HG03196 (cell line): ENCODE results near the gene CBL.
"Not testable (repeated sequence)": the region's sequence is repeated elsewhere in the genome, so short reads cannot be mapped to it uniquely, and the experiment has no call there.

ENCODE experiments used
- ATAC-seq: cut with Tn5 transposase; IDR thresholded peaks from one replicate; pipeline ENCODE4 v1.9.1; 2021; ENCODE audit not compliant: unreplicated experiment

CBL gene

GRCh38 chr11:119184399-119184798, 21.7 kb upstream of the CBL start:
- not testable (repeated sequence) for ATAC-seq

DNA sequence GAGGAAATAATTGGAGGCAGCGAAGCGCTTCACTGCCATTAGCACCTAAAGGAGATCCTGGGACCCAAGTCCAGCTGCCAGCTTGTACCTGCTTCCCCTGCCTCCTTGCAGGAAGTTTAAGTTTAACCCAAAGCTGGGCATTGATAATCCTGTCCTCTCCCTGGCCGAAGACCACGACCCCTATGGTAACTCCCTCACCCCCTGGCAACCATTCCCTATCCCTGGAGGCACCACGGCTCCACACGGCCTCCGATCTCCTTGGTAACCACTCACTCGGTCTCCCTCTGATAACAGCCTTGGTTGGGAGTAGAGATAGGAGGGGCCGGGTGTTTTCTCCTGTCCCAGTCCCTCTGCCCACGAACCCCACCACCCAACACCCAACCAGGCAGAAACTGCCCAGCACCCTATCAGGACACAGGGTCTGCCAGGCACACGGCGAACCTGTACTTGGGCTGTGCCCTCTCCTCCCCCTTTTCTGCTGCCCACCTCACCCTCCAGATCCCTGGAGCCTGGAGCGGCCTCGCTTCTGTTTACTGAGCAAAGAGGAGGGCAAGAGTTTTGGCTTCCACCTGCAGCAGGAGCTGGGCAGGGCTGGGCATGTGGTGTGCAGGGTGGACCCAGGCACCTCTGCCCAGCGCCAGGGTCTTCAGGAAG, 20.0 kb upstream of the CBL start:
- no peak for ATAC-seq

DNA sequence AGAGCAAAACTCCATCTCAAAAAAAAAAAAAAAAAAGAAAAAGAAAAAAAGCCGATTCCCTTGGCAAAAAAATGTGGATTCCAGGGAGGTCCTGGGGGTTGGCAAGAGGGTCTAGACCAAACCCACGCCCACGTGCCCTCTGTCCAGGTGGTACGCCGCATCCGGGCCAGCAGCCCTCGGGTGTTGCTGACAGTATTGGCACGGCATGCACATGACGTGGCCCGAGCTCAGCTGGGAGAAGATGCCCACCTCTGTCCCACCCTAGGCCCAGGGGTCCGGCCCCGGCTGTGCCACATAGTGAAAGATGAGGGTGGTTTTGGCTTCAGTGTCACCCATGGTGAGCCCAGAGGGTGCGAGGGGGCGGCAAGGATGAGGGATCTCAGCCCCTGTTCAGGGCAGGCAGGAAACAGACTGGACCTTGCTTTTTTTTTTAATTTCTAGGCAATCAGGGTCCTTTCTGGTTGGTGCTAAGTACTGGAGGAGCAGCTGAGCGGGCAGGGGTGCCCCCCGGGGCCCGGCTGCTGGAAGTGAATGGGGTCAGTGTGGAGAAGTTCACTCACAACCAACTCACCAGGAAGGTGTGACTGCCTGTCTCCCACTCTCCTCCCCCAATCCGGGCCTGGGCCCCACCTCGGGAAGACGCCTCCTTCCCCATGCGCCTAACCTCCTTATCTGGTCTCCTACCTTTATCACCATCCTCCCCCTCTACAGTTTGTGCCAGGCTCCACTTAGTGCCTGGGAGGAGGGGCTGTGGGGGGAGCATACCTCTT, 18.8 kb upstream of the CBL start:
- ATAC-seq: no peak

DNA sequence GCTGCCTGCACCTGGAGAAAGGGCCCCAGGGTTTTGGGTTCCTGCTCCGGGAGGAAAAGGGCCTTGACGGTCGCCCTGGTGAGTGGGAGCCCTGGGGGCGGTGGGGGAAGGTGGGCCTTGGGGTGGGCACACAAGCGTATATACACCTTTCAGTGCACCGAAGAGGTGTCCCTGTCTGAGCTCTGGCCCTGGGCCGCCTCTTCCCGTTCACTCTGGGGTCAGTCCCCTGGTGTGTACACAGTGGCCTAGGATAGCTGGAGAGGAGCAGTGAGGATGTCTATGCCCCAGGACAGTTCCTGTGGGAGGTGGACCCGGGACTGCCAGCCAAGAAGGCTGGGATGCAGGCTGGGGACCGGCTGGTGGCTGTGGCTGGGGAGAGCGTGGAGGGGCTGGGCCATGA, 18.1 kb upstream of the CBL start:
- no peak for ATAC-seq

DNA sequence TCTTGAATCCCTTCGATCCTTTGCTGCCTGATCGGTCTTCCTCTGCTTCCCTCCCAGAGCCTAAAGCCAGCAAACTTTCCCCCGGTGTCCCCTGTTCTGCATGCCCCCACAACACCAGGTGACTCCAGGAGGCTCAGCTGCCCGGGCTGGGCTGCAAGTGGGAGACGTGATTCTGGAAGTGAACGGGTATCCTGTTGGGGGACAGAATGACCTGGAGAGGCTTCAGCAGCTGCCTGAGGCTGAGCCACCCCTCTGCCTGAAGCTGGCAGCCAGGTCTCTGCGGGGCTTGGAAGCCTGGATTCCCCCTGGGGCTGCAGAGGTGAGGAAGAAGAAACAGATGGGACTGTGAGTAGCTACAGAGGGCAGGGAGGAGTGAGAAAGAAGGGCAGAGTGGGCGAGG, 17.3 kb upstream of the CBL start:
- no peak for ATAC-seq

DNA sequence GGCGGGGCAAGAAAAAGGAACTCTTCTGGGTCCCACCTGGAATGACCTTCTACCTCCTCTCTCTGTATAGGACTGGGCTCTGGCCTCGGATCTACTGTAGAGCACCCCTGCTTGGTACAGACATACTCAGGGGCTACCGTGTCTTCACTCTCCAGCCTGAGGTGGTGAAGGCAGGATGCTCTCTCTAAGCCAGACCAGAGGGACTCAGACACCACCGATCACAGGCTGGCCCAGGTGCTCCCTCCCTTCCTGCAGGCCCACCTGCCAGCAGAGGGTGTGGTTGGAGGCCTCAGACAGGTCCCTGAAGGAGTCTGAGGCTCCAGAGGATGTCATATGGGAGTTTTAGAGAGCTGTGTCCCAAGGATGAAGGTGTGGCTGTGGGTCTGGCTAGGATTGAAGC, 16.7 kb upstream of the CBL start:
- no peak for ATAC-seq

DNA sequence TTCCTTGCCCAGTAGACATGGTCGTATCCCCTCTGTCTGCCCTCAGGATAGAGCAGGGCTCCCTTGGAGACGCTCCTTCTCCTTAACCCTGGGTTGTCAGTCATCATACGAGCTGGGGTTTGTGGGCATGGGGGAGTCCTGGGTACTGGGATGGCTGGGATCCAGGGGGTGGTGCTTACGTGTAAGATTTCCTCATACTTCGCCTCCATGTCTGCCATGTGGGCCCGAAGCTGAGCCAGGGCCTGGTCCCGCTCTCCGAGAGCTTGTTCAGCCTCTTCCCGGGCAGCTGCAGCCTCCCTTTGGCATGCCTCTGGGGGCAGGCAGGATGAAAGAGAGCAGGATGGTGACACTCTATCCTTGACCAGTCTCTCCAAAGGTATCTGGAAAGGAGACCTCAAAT, 15.6 kb upstream of the CBL start:
- no peak for ATAC-seq

- not testable (repeated sequence) for ATAC-seq
Observed at GRCh38 chr11:119191265-119191664, 14.9 kb upstream of the CBL start.

DNA sequence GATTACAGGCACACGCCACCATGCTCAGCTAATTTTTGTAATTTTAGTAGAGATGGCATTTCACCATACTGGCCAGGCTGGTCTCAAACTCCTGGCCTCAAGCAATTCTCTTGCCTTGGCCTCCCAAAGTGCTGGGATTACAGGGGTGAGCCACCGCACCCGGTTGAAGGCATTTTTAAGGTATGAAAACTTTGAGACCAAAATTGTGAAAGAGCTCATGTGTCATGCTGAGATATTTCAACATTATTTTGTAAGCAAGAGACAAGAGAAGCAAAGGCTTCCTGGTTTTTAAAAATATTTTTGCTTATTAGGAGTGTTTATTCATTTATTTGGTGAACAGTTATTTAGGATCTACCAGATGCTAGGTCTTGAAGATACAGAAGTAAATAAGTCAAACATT, 14.0 kb upstream of the CBL start:
- ATAC-seq: no peak

GRCh38 chr11:119193001-119193400, 13.1 kb upstream of the CBL start:
- ATAC-seq: no peak

- ATAC-seq: no peak
Observed at GRCh38 chr11:119193626-119194025, 12.5 kb upstream of the CBL start.

GRCh38 chr11:119194811-119195440, 11.2 kb upstream of the CBL start:
- ATAC-seq: no peak

GRCh38 chr11:119195680-119196079, 10.5 kb upstream of the CBL start:
- ATAC-seq: no peak

DNA sequence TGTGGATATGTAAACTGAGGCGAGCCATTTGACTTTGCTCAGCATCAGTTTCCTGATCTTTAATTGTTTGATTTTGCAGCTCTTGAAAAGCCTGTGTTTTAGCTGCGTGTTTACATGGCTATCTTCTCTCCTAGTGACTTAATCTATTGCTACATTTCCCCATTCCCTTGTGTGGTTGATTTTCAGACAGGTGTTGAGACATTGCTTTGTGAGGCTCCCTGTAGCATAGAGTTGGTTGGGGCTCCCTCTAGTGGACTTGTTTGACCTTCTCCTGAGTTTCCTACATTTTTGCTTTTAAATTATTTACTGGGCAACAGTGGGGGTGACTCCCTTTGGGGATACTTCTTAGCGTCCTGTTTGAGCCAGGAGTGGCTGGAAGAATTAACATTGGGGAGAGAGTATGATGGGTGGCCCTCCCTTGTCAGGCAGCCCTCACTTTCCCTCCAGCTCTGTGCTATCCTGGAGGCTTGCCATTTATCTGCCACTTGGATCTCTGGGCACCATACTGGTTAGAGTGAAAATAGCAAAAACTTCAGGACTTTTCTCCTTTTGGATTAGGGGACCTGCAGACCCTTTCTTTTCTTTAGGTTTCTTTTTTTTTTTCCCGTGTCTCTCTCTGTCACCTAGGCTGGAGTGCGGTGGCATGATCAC, 9.2 kb upstream of the CBL start:
- no peak for ATAC-seq

- ATAC-seq: no peak
Observed at GRCh38 chr11:119198925-119199324, 7.2 kb upstream of the CBL start.

GRCh38 chr11:119201236-119201635, 4.9 kb upstream of the CBL start:
- ATAC-seq: not testable (repeated sequence)

- no peak for ATAC-seq
Observed at GRCh38 chr11:119202554-119202953, 3.6 kb upstream of the CBL start.

DNA sequence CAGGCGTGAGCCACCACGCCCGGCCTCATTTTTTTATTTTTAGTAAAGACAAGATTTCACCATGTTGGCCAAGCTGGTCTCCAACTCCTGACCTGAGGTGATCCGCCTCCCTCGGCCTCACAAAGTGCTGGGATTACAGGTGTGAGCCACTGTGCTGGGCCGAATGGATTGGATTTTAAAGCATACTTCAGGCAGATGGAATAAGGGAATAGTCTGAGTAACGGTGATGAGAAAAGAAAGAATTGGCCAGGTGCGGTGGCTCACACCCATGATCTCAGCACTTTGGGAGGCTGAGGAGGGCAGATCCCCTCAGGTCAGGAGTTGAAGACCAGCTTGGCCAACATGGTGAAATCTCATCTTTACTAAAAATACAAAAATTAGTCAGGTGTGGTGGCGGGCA, 2.1 kb upstream of the CBL start:
- ATAC-seq: no peak

DNA sequence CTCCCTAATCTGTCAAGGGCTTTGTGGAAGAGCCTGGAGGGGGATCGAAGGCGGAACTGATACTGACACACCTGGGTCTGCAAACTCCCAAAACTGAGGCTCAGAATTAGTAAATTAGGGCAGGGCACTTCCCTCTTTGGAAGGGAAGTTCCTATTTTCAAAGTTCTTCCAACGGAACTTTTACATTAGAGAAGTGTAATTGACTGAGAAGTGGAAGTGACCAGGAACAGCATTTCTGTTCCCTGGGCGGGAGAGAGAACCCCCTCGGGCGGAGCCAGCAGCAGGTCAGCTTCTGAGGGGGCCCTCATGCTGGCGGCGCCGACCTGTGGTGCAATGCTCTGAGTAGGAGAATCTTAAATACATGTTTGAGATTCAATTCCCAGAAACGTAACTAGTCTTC, 1.1 kb upstream of the CBL start:
- ATAC-seq: no peak

GRCh38 chr11:119206511-119207414, 624 bp downstream of the CBL start:
- peak; percentile 11 for ATAC-seq
